SK-N-MC (cell line): ENCODE results near the gene ZNF554.

Experiments used
- DNase-seq: peaks from one replicate; pipeline ENCODE4 v3.0.0-alpha.2; 2011; ENCODE audit warnings: low read depth, low spot score
- H3K27ac ChIP-seq: fragments of 200-600 bp; sonication (generic); 2 replicates; pipeline ENCODE4 v1.5.1; 2016; ENCODE audit warnings: mixed run types
- H3K36me3 ChIP-seq: fragments of 200-600 bp; sonication (generic); 2 replicates; pipeline ENCODE4 v1.6.1; 2017; ENCODE audit warnings: antibody characterized with exemption, low read length, mixed read lengths; ENCODE audit not compliant: insufficient read depth
- H3K4me3 ChIP-seq: fragments of 200-600 bp; sonication (generic); 2 replicates; pipeline ENCODE4 v1.5.1; 2016
- H3K9ac ChIP-seq: fragments of 200-600 bp; sonication (generic); 2 replicates; pipeline ENCODE4 v1.8.0; 2017; ENCODE audit warnings: mixed run types, mixed read lengths; ENCODE audit not compliant: insufficient read length
- H3K9me3 ChIP-seq: fragments of 200-600 bp; sonication (generic); 2 replicates; pipeline ENCODE4 v1.6.1; 2017; ENCODE audit warnings: low read depth, mild to moderate bottlenecking, antibody characterized with exemption, low read length, moderate library complexity, mixed read lengths
- EZH2 ChIP-seq: fragments of 200-600 bp; sonication (generic); IDR thresholded peaks from one replicate; pipeline ENCODE4 v1.6.1; 2017; ENCODE audit warnings: antibody characterized with exemption
- FOXP2 ChIP-seq: optimal IDR thresholded peaks from 2 replicates; pipeline ENCODE3; 2011; ENCODE audit warnings: mild to moderate bottlenecking, moderate library complexity; ENCODE audit not compliant: insufficient read depth; ENCODE audit errors: extremely low read length, control extremely low read depth
- POLR2AphosphoS5 ChIP-seq: IDR thresholded peaks from 2 replicates; pipeline ENCODE4 v1.6.1; 2012; ENCODE audit warnings: mild to moderate bottlenecking, low read depth, low read length, borderline replicate concordance

Gene ZNF554

DNA sequence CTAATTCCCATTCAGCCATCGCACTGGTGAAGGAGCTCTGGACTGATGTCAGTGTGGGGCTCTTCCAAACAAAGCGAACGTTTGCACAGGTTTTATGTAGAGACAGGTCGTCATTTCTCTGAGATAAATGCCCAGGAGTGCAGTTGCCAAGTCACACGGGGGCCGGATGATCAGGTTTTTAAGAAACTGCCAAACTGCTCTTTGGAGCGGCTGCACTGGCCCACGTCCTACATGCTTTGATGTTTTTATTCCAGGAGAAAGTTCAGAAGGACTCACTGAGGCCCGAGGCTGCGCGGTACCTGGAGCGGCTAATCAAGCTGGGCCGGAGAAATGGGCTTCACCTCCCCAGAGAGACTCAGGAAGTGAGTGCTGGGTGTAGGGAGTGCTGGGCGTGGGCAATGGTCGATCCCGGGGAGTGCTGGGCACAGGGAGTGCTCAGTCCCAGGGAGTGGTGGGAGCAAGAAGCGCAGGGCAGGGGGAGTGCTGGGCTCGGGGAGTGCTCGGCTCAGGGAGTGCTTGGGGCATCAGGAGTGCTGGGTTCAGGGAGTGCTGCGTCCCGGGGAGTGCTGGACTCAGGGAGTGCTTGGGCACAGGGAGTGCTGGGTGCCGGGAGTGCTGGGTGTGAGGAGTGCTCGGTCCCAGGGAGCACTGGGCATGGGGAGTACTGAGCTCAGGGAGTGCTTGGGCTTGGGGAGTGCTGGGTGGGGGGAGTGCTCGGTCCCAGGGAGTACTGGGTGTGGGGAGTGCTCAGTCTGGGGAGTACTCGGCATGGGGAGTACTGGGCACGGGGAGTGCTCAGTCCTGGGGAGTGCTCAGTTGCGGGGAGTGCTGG is 23.6 kb upstream of the ZNF554 start:
- no peaks in the 10 kb centered on the region for H3K9me3 ChIP-seq
- no peak overlapping the region for H3K4me3 ChIP-seq
- TF ChIP-seq FOXP2: no peak
- TF ChIP-seq EZH2: no peak
- TF ChIP-seq POLR2AphosphoS5: no peak
- peaks cover 69% of the 10 kb centered on the region; the same call in 1 of the 2 replicates for H3K36me3 ChIP-seq
- H3K9ac ChIP-seq: no peak overlapping the region
- no peak for DNase-seq
- H3K27ac ChIP-seq: no peak overlapping the region

DNA sequence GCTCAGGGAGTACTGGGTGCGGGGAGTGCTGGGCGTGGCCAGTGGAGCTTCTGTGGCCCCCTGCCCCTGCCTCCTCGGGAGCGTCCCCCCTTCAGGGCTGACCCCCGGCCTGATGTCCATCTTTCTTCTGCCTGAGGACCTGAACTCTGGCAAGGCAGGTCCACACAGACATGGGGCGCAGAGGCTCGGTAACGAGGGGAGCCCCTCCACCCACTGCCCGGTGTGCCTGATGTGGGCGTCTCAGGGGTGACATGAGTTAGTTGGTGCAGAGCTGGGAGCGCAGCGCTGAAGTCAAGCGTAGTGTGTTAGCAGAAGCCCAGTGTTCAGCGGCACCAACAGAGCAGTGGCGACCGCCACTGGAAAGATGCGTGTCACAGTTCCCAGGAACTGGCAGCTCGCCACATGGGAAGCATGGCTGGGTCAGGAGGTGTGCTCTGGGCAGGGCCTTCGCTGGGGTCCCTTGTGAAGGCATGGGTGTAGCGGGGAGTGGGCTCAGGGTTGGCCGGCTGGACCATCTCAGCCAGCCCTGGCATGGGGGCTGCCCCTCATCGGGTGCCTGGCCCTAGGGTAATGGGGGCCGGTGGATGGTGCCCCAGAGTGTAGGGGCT is 22.9 kb upstream of the ZNF554 start:
- H3K9ac ChIP-seq: no peak overlapping the region
- TF ChIP-seq FOXP2 (no peak), EZH2 (no peak), POLR2AphosphoS5 (no peak)
- H3K36me3 ChIP-seq: peaks cover 69% of the 10 kb centered on the region; the same call in 1 of the 2 replicates
- DNase-seq: no peak
- no peak overlapping the region for H3K4me3 ChIP-seq
- no peak overlapping the region for H3K27ac ChIP-seq
- H3K9me3 ChIP-seq: no peaks in the 10 kb centered on the region

- H3K27ac ChIP-seq: no peak overlapping the region
- H3K9ac ChIP-seq: no peak overlapping the region
- TF ChIP-seq FOXP2: no peak
- no peak for TF ChIP-seq EZH2
- no peaks in the 10 kb centered on the region for H3K9me3 ChIP-seq
- no peak overlapping the region for H3K4me3 ChIP-seq
- peaks cover 72% of the 10 kb centered on the region; the same call in 1 of the 2 replicates for H3K36me3 ChIP-seq
- DNase-seq: no peak
These were observed 22.4 kb upstream of the ZNF554 start for GRCh38 chr19:2797280-2797679.

GRCh38 chr19:2798158-2798685 is 21.4 kb upstream of the ZNF554 start:
- H3K36me3 ChIP-seq: peaks cover 65% of the 10 kb centered on the region; the same call in 1 of the 2 replicates

GRCh38 chr19:2798733-2799132 is 20.9 kb upstream of the ZNF554 start:
- Histone ChIP-seq H3K9ac (no peak overlapping the region), H3K36me3 (peaks cover 61% of the 10 kb centered on the region; the same call in 1 of the 2 replicates), H3K4me3 (no peak overlapping the region), H3K9me3 (no peaks in the 10 kb centered on the region), H3K27ac (no peak overlapping the region)
- no peak for TF ChIP-seq POLR2AphosphoS5
- TF ChIP-seq EZH2: no peak
- no peak for TF ChIP-seq FOXP2
- DNase-seq: no peak

More at GRCh38 chr19:2798158-2798685, 21.4 kb upstream of the ZNF554 start:
- no peak overlapping the region for H3K27ac ChIP-seq
- DNase-seq: no peak
- no peak overlapping the region for H3K4me3 ChIP-seq
- no peak overlapping the region for H3K9ac ChIP-seq
- TF ChIP-seq POLR2AphosphoS5 (no peak), EZH2 (no peak), FOXP2 (no peak)
- H3K9me3 ChIP-seq: no peaks in the 10 kb centered on the region

- DNase-seq: no peak
- peaks cover 57% of the 10 kb centered on the region; the same call in 1 of the 2 replicates for H3K36me3 ChIP-seq
- no peak overlapping the region for H3K9ac ChIP-seq
- no peak overlapping the region for H3K27ac ChIP-seq
- no peak overlapping the region for H3K4me3 ChIP-seq
- TF ChIP-seq POLR2AphosphoS5: no peak
- TF ChIP-seq FOXP2: no peak
- TF ChIP-seq EZH2: no peak
- H3K9me3 ChIP-seq: no peaks in the 10 kb centered on the region
These were observed 20.2 kb upstream of the ZNF554 start for GRCh38 chr19:2799273-2800020.

DNA sequence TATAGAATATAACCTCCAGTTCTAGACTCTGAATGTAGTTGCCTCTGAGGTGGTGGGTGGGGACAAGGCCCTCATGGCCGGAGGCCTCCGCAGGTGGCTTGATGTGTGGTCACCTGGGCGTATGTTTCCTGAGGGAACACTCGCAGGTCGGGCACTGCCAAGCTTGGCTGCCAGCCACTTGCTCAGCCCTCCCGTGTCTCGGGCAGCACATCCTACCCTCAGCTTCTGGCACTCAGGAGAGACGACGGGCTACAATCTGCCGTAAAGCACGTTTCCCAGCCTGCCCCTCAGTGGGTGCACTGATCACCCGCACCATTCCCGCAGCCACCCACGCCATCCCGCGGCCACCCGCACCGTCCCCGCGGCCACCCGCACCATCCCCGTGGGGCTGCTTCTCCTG is 19.2 kb upstream of the ZNF554 start:
- TF ChIP-seq POLR2AphosphoS5 (no peak), FOXP2 (no peak), EZH2 (no peak)
- no peak overlapping the region for H3K27ac ChIP-seq
- no peaks in the 10 kb centered on the region for H3K9me3 ChIP-seq
- H3K9ac ChIP-seq: no peak overlapping the region
- DNase-seq: no peak
- H3K36me3 ChIP-seq: peaks cover 61% of the 10 kb centered on the region
- H3K4me3 ChIP-seq: no peak overlapping the region

- peaks cover 60% of the 10 kb centered on the region for H3K36me3 ChIP-seq
- DNase-seq: no peak
These were observed 16.8 kb upstream of the ZNF554 start for GRCh38 chr19:2802826-2803225.

More at GRCh38 chr19:2802826-2803225, 16.8 kb upstream of the ZNF554 start:
- Histone ChIP-seq H3K9ac (no peak overlapping the region), H3K4me3 (no peak overlapping the region), H3K27ac (no peak overlapping the region), H3K9me3 (no peaks in the 10 kb centered on the region)
- TF ChIP-seq EZH2: no peak
